NT2/D1 (cell line): ENCODE data around the gene PML.
"Not testable (repeated sequence)": the region's sequence is repeated elsewhere in the genome, so short reads cannot be mapped to it uniquely, and the experiment has no call there.

Experiments used
- DNase-seq: peaks from one replicate; pipeline ENCODE4 v3.0.0-alpha.2; 2011; ENCODE audit warnings: low read depth, low spot score
- H3K27me3 ChIP-seq: 2 replicates; pipeline ENCODE4 v1.6.0; 2011; ENCODE audit warnings: mild to moderate bottlenecking; ENCODE audit not compliant: insufficient read length, insufficient read depth
- H3K36me3 ChIP-seq: 2 replicates; pipeline ENCODE4 v1.6.1; 2011; ENCODE audit warnings: mild to moderate bottlenecking, low read length, mixed read lengths; ENCODE audit not compliant: insufficient read depth, insufficient read length
- H3K4me1 ChIP-seq: 2 replicates; pipeline ENCODE4 v1.5.1; 2011; ENCODE audit not compliant: insufficient read depth, insufficient read length
- H3K4me3 ChIP-seq: 2 replicates; pipeline ENCODE4 v1.5.1; 2011; ENCODE audit warnings: low read depth; ENCODE audit not compliant: insufficient read length
- H3K9ac ChIP-seq: 2 replicates; pipeline ENCODE4 v1.6.0; 2011; ENCODE audit warnings: low read depth; ENCODE audit not compliant: insufficient read length
- H3K9me3 ChIP-seq: 2 replicates; pipeline ENCODE4 v1.5.1; 2011; ENCODE audit warnings: mild to moderate bottlenecking, low read length; ENCODE audit not compliant: insufficient read depth
- SUZ12 ChIP-seq: IDR thresholded peaks from 2 replicates; pipeline ENCODE4 v1.6.1; 2011; ENCODE audit not compliant: insufficient read length, insufficient read depth; ENCODE audit errors: extremely low read depth
- YY1 ChIP-seq: IDR thresholded peaks from 2 replicates; pipeline ENCODE4 v1.6.1; 2011; ENCODE audit not compliant: insufficient read length, insufficient read depth
- ZNF274 ChIP-seq: IDR thresholded peaks from 2 replicates; pipeline ENCODE4 v1.6.1; 2011; ENCODE audit warnings: mild to moderate bottlenecking, low read depth, low read length

PML gene

DNA sequence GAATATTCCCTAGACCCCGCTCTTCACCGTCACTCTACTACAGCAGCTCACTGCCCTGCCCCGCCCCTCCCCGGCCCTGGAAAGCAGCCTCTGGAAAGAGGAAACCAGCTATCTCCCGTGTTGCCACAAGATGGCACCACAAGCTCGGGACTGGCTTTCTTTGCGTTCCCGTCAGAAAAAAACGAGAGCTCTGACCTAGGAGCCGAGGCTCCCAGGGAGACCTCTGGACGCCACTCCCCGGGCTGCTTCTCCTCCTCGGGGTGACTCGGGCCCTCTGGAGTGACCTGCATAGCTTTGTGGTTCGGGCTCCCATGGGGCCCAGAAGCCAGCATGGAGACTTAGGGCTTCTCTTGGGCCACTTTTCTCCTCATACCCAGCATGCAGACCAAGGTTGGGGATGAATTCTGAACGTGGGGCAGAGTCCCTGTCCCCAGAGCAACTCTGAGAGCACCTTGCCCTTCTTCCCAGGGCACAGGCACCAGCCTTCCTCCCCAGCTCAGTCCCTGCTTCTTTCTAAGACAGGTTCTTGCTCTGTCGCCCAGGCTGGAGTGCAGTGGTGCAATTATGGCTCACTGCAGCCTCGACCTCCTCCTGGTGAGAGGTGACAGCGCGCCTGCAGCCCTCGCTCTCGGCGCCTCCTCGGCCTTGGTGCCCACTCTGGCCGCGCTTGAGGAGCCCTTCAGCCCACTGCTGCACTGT is 21.4 kb upstream of the PML start:
- no peak overlapping the region for H3K4me3 ChIP-seq
- no peaks in the 10 kb centered on the region for H3K36me3 ChIP-seq
- no peak for TF ChIP-seq ZNF274
- peak overlapping the region; percentile 63 for H3K9ac ChIP-seq
- H3K4me1 ChIP-seq = peaks cover 5% of the 10 kb centered on the region
- peaks cover 4% of the 10 kb centered on the region for H3K27me3 ChIP-seq
- DNase-seq = peak; percentile 87
- H3K9me3 ChIP-seq = peaks cover 8% of the 10 kb centered on the region; the same call in 1 of the 2 replicates

DNA sequence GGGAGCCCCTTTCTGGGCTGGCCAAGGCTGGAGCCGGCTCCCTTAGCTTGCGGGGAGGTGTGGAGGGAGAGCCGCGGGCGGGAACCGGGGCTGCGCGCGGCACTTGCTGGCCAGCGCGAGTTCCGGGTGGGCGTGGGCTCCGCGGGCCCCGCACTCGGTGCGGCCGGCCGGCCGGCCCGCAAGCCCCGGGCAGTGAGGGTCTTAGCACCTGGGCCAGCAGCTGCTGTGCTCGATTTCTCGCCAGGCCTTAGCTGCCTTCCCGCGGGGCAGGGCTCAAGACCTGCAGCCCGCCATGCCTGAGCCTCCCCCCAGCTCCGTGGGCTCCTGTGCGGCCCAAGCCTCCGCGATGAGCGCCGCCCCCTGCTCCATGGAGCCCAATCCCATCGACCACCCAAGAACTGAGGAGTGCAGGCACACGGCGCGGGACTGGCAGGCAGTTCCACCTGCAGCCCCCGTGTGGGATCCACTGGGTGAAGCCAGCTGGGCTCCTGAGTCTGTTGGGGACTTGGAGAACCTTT is 20.8 kb upstream of the PML start:
- H3K9ac ChIP-seq, H3K4me3 ChIP-seq, H3K36me3 ChIP-seq, H3K4me1 ChIP-seq, H3K27me3 ChIP-seq, H3K9me3 ChIP-seq, DNase-seq: not testable (repeated sequence)

DNA sequence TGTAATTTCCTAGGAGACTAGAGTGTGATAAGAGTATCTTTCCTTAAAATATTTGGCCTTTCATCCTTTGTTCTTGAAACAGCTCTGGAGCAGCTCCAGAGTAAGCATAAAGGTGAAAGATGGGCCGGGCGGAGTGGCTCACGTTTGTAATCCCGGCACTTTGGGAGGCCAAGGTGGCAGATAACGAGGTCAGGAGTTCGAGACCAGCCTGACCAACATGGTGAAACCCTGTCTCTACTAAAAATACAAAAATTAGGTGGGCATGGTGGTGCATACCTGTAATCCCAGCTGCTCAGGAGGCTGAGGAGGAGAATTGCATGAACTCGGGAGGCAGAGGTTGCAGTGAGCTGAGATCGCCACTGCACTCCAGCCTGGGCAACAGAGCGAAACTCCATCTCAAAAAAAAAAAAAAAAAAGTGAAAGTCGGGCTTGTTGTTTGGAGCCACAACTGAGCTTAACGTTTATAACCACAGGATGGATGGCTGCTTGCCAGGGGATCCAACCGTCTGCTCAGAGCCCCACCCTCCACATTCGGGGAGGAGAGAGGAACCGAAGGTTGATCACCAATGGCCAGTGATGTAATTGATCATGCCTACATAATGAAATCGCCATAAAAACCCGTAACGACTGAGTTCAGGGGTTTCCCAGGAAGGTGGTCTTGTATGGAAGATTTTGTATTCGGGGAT is 18.9 kb upstream of the PML start:
- H3K36me3 ChIP-seq, H3K9ac ChIP-seq, H3K4me1 ChIP-seq, H3K27me3 ChIP-seq, H3K9me3 ChIP-seq, H3K4me3 ChIP-seq, DNase-seq: not testable (repeated sequence)

DNA sequence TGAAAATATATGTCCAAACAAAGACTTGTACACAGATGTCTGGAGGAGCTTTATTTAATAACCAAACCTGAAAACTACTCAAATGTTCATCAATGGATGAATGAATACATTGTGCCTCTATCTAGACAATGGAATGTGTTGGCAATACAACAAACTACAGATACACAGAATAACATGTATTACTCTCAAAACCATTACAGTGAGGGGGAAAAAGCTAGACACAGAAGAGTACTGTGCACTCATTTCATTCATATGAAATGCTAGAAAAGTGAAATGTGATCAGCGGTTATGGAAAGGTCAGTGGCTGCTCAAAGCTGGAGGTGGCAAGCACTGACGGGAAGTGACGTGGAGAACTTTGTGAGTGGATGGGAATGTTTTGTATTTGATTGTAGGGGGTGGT is 15.6 kb upstream of the PML start:
- H3K9ac ChIP-seq = no peak overlapping the region
- H3K36me3 ChIP-seq = no peaks in the 10 kb centered on the region
- peaks cover 2% of the 10 kb centered on the region for H3K4me1 ChIP-seq
- H3K27me3 ChIP-seq = peaks cover 2% of the 10 kb centered on the region
- no peak overlapping the region for H3K4me3 ChIP-seq
- H3K9me3 ChIP-seq = peaks cover 8% of the 10 kb centered on the region; the same call in 1 of the 2 replicates
- DNase-seq = no peak
- TF ChIP-seq ZNF274 = no peak
- TF ChIP-seq SUZ12 = no peak
- no peak for TF ChIP-seq YY1

DNA sequence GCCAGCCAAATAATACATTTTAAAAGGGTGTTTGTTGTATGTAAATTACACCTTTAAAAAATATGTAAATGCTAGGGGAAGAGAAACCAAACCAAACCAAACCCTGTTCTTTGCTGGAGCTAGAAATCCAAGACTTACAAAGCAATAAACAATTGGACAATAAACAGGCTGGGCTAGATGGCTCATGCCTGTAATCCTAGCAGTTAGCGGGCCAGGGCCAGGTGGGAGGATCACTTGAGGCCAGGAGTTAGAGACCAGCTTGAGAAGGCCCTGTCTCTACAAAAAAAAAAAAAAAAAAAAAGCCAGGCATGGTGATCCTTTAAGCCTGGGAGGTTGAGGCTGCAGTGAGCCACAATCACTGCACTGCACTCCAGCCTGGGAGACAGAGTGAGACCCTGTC is 14.9 kb upstream of the PML start:
- Histone ChIP-seq H3K4me3 (no peak overlapping the region), H3K4me1 (peaks cover 2% of the 10 kb centered on the region), H3K27me3 (peaks cover 2% of the 10 kb centered on the region), H3K36me3 (no peaks in the 10 kb centered on the region), H3K9me3 (peaks cover 3% of the 10 kb centered on the region; the same call in 1 of the 2 replicates), H3K9ac (no peak overlapping the region)
- TF ChIP-seq SUZ12 (no peak), ZNF274 (no peak), YY1 (no peak)
- no peak for DNase-seq

DNA sequence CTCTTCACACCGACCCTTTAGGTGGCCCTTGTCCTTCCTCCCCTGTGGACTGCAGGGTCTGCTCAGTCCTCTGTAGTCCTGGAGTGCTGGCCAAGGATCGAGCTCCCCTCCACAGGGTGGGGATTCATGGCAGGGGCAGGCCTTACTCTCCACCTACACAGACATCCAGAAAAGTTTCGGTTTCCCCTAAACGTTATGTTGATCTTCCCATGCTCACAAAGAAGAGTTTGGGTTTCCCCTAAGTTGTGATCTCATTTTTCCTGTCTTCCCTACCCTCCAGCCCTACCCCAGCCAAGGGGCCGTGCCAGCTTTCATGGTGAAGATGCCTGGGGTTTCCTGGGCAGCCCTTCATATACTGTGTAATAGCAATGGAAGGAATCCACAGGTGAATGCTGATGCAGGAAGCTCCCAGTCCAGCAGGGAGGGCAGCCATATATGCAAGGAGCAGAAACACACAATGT is 12.7 kb upstream of the PML start:
- H3K9ac ChIP-seq = no peak overlapping the region
- peaks cover 2% of the 10 kb centered on the region for H3K4me1 ChIP-seq
- H3K27me3 ChIP-seq = no peaks in the 10 kb centered on the region

DNA sequence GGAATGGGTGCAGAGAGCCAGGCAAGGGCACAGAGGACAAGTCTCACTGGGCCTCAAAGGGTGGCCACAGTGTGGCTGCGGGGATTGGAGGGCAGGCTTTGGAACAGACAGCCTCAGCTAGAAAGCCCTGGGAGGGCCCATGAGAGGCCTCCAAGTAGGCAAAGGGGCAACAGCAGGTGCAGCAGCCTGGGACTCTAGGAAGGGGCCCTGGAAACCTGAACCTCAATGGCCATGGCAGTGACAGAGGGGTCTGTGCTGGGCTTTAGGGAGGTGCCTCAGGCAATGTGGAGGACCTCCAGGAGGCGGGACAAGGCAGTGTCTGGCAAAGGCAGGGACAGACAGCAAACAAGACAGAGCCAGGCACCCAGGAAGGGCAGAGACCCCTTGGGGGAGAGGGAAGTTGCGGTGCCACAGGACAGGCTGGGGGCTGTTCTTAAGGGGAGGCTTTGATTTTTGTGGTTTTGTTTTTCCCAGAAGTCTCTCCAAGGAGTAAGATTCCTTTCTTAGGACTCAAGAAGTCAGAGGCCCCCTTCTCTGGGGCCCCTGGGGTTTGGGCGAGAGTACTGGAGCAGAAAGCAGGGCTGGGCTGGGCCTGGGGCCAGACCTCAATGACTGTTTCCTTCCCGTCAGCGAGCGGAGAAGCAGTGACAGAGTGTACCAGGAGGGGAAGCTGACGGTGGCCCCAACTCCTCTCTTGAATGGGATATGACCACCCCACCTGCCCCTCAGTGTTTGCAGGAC is 12.1 kb upstream of the PML start:
- Histone ChIP-seq H3K4me3 (no peak overlapping the region), H3K4me1 (peaks cover 2% of the 10 kb centered on the region), H3K27me3 (no peaks in the 10 kb centered on the region), H3K36me3 (no peaks in the 10 kb centered on the region), H3K9me3 (no peaks in the 10 kb centered on the region), H3K9ac (no peak overlapping the region)
- DNase-seq = no peak
- no peak for TF ChIP-seq SUZ12
- no peak for TF ChIP-seq YY1
- TF ChIP-seq ZNF274 = no peak

More for the DNA sequence above, 12.7 kb upstream of the PML start:
- TF ChIP-seq ZNF274 (no peak), YY1 (no peak), SUZ12 (no peak)
- no peaks in the 10 kb centered on the region for H3K36me3 ChIP-seq
- H3K4me3 ChIP-seq = no peak overlapping the region
- H3K9me3 ChIP-seq = no peaks in the 10 kb centered on the region
- DNase-seq = no peak
